ENCODE measurements around the gene TLCD5.

The TLCD5 gene

DNA sequence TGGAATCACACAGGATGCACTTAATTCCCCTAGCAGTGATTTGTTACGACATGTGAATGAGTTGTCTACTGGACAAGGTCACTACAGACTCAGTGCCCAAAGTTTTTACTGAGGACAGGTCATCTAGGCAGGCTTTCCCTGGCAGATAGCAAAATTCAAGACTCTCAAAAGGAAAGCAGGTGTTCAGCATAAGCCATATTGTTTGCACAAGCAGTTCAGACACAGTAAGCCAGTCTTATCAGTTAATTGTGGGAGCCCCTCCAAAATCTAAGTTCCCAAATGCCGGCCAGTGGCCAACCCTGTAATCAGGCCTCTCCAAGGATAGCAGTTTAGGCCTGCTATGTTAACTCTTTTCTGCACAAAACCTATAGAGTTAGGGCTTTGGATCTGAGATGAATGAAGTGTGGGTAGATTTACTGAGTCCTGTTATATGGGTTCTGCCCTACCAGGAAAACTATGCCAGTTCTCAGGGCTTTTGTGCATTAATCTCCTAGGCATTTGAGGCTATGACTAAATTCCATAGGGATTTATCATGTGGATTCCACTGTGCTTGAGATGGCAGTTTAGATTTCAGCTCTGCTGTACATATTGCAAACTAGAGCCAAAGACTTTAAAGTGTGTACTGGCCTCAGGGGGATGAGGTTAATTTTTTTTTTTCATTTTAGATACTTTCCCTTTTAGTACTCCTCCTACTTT lies 6.3 kb downstream of the TLCD5 start:
- TF ChIP-seq, protein P1, sequence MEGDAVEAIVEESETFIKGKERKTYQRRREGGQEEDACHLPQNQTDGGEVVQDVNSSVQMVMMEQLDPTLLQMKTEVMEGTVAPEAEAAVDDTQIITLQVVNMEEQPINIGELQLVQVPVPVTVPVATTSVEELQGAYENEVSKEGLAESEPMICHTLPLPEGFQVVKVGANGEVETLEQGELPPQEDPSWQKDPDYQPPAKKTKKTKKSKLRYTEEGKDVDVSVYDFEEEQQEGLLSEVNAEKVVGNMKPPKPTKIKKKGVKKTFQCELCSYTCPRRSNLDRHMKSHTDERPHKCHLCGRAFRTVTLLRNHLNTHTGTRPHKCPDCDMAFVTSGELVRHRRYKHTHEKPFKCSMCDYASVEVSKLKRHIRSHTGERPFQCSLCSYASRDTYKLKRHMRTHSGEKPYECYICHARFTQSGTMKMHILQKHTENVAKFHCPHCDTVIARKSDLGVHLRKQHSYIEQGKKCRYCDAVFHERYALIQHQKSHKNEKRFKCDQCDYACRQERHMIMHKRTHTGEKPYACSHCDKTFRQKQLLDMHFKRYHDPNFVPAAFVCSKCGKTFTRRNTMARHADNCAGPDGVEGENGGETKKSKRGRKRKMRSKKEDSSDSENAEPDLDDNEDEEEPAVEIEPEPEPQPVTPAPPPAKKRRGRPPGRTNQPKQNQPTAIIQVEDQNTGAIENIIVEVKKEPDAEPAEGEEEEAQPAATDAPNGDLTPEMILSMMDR (conservative IDR thresholded peaks at IDR 0.05; ENCODE audit: low read length) = no peak
- DNase-seq (ENCODE audit: low read depth) = peak; percentile 94
- no peak overlapping the region for H3K4me3 ChIP-seq (ENCODE audit: low read length)

DNA sequence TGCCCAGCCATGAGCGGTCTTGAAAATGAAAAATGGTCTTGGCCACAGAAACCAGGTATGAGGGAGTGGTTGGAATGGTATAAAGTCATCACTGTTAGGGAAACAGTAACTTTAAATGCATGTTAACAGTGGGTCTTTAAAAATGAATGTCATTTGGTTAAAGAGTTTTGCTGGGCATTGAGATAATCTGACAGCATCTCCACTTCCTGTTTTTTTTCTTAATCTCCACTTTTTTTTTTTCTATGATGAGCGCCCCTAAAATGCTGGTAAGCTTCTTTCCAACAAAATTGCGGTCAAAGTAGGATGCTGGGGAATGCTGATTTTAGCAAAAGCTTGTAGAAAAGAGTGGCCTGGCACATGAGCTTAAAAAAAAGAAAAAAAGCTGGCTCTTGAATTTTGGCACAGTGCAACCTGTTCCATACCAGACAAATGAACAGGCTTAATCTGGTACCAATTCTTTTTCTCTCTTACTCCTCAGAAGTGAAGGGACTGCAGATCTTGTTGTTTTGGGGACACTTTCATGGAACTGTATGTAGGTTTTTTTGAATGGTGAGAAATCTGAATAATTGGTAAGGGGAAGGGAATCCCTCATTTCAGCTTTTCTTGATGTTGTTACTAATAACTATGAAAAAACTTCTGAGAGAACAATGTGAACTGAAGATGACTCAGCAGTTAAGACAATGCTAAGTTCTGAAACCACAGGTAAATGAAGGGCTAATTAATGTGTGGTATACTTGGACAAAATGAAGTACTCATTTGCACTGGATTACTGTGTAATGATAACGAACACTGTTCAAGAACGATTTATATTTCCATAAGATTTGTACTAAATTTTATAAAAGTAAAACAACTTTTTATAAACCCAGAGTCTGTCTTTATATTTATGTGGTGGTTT lies 8.0 kb downstream of the TLCD5 start:
- TF ChIP-seq, protein P1 (conservative IDR thresholded peaks at IDR 0.05; ENCODE audit: low read length) = no peak
- H3K4me3 ChIP-seq (ENCODE audit: low read length) = no peak overlapping the region
- DNase-seq (ENCODE audit: low read depth) = peak; percentile 87

DNA sequence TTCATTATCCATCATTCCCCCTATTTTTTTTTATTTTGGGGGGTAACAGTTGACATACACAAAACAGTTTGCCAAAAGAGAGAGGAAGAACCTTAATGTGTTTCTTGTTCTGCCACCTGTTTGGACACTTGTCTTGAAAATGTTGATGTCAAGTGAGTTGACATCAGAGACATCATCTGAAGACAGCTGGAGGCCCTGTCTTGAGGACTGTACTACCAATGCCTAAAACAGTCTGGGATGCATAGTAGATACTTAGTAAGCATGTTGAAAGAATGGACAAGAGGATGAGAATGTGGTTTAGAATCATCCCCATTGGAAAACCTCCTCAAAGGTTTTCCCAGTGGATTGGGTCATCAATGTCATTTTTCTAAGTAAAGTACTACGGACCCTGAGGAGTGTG lies 8.7 kb downstream of the TLCD5 start:
- H3K4me3 ChIP-seq (ENCODE audit: low read length) = no peak overlapping the region
- no peak for DNase-seq (ENCODE audit: low read depth)
- TF ChIP-seq, protein P1 (conservative IDR thresholded peaks at IDR 0.05; ENCODE audit: low read length) = no peak

DNA sequence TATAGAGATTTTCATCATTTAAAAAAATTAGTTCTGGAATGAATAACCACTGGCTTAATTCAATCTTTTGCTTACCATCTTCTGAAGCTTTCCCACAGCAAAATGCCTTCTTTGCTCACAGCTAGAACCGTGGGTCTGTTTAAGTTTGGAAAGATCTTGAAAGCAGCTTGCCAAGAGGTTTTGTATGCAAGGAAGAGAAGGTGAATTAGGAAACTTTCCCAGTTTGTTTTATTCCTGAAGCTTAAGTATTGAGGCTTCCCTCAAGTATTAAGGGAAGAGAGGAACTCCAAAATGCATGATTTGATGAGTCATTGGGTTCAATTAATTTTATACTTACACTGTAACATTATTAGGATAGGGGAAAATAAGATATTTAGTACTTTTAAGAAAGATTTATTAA lies 9.2 kb downstream of the TLCD5 start:
- DNase-seq (ENCODE audit: low read depth) = no peak
- H3K4me3 ChIP-seq (ENCODE audit: low read length) = no peak overlapping the region
- TF ChIP-seq, protein P1 (conservative IDR thresholded peaks at IDR 0.05; ENCODE audit: low read length) = no peak

DNA sequence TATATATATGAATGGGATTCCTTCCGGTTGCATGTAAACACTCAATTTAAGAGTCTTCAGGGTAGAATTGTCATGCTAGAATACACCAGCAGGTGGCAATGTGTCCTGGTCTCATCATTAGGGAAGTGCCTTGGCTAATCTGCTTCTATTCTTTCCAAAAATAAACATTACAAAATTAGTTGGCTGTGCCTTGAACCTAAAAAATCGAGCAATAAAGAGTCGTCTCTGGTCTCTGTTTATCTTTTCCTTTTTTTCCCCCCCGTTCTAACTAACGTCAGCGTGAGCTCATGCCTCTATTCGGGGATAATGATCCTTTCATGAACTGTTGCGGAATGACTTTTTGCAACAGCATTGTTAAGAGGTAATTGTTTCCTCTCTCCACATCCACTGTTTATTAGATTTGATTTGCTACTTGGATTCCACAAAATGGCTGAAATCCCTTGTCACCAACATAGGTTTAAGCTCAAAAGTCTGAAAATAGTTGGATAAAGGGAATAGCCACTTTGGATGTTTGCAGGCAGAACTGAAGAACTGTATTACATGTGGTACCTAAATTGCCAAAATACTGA lies 9.9 kb downstream of the TLCD5 start:
- H3K4me3 ChIP-seq (ENCODE audit: low read length) = peak overlapping the region; percentile 70
- TF ChIP-seq, protein P1 (conservative IDR thresholded peaks at IDR 0.05; ENCODE audit: low read length) = peak; percentile 77
- DNase-seq (ENCODE audit: low read depth) = peak; percentile 87

DNA sequence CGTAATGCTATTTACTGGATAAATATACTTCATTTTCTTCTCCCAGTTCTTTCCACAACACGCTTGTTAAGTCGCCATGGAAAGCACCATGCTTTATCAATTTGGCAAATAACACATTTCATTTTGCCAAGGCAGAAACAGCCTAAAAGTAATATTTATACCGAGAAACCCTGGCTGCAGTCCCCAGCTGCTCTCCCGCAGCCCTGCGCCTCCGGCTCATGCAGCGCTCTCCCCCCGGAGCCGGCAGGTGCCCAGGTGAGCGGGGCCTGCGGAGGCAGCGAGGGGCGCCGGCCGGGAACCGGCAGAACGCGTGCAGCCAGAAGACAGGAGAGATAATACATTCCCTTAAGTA lies 10.4 kb downstream of the TLCD5 start:
- H3K4me3 ChIP-seq (ENCODE audit: low read length) = peak overlapping the region; percentile 70
- no peak for DNase-seq (ENCODE audit: low read depth)
- TF ChIP-seq, protein P1 (conservative IDR thresholded peaks at IDR 0.05; ENCODE audit: low read length) = no peak
